OCI-LY7 (cell line): ENCODE measurements around the gene DGLUCY.

Experiments
- CTCF ChIP-seq: fragments of 200-600 bp; sonication (generic); conservative IDR thresholded peaks from 2 replicates; pipeline ENCODE4 v1.5.1; 2014; ENCODE audit warnings: mild to moderate bottlenecking, antibody characterized with exemption, low read length, moderate library complexity, mixed read lengths
- EZH2phosphoT487 ChIP-seq: fragments of 200-600 bp; sonication (generic); IDR thresholded peaks from 2 replicates; pipeline ENCODE4 v1.6.1; 2018; ENCODE audit warnings: low read depth, borderline replicate concordance, mild to moderate bottlenecking, mixed run types, antibody characterized with exemption, low read length, moderate library complexity, mixed read lengths

GRCh38 chr14:91127401-91127801 is 13.5 kb downstream of the DGLUCY start:
- no peak for TF ChIP-seq CTCF
- TF ChIP-seq EZH2phosphoT487: no peak
